Endothelial cell of umbilical vein (primary cell): ENCODE data around the gene ADARB2. TPM values are rescaled to one million over a fixed set of nuclear protein-coding genes. Genes with fewer than 3 reads are reported as not detected.

Experiments
- BruUV-seq: library from RNA; stranded (reverse); fragments of 400-500 nt; replicated peaks from 2 replicates; lab custom pipeline; 2021; lab: Mats Ljungman, UMichigan
- CTCF ChIA-PET: fragments of 300-600, 350-600 bp; sonication (Branson Sonifier 250); formaldehyde crosslinking; loops from one replicate; lab custom pipeline; 2021; ENCODE audit warnings: antibody characterized with exemption, inconsistent platforms; lab: Charles Lee
- POLR2A ChIA-PET: fragments of 300-600, 350-600 bp; sonication (Branson Sonifier 250); formaldehyde crosslinking; loops from one replicate; lab custom pipeline; 2021; ENCODE audit warnings: antibody characterized with exemption, inconsistent platforms; lab: Charles Lee
- DNase-seq: peaks from one replicate; pipeline ENCODE4 v3.0.0-alpha.2; 2011; ENCODE audit warnings: low read depth, low spot score
- FAIRE-seq: peaks from 2 replicates; lab custom pipeline; 2011; peaks lifted over from hg19 to GRCh38; lab: Jason Lieb, UNC
- H2AFZ ChIP-seq: 2 replicates; pipeline ENCODE4 v1.6.0; 2012; ENCODE audit warnings: low read depth, low read length, control low read depth, inconsistent platforms
- H3K27ac ChIP-seq: 2 replicates; pipeline ENCODE4 v1.5.1; 2011; ENCODE audit warnings: low read depth, mild to moderate bottlenecking, control low read depth, low read length, moderate library complexity; ENCODE audit not compliant: insufficient read depth
- H3K27me3 ChIP-seq, 2 experiments: 2 replicates each; pipeline versions ENCODE4 v1.6.0 to v1.6.1; 2011; ENCODE audit warnings: low read length in 2 of 2, mixed read lengths in 1 of 2; ENCODE audit not compliant: control insufficient read depth in 2 of 2, insufficient read depth in 2 of 2
- H3K36me3 ChIP-seq, 2 experiments: 2 replicates in 1 of 2; 3 replicates in 1 of 2; pipeline ENCODE4 v1.5.1; 2011; ENCODE audit warnings: low read length in 2 of 2, mild to moderate bottlenecking in 1 of 2, moderate library complexity in 1 of 2; ENCODE audit not compliant: control insufficient read depth in 2 of 2, insufficient read depth in 2 of 2; ENCODE audit errors: extremely low read depth in 1 of 2
- H3K4me1 ChIP-seq: 3 replicates; pipeline ENCODE4 v1.5.1; 2011; ENCODE audit warnings: mild to moderate bottlenecking, low read length; ENCODE audit not compliant: control insufficient read depth, insufficient read depth; ENCODE audit errors: extremely low read depth
- H3K4me2 ChIP-seq: 2 replicates; pipeline ENCODE4 v1.6.1; 2011; ENCODE audit warnings: low read length, control low read depth, mixed read lengths; ENCODE audit not compliant: insufficient read depth
- H3K4me3 ChIP-seq, 3 experiments: fragments of 200-600 bp in 1 of 3; sonication (generic), shearing (Covaris generic) in 1 of 3; replicated peaks in 1 of 3; 2 replicates each; pipeline ENCODE4 v1.5.1; 2011 to 2016; ENCODE audit warnings: control low read depth in 3 of 3, low read length in 3 of 3, mild to moderate bottlenecking in 2 of 3, inconsistent platforms in 1 of 3, low read depth in 1 of 3, moderate library complexity in 1 of 3; ENCODE audit not compliant: insufficient read depth in 1 of 3
- H3K79me2 ChIP-seq: 2 replicates; pipeline ENCODE4 v1.6.0; 2012; ENCODE audit warnings: low read length, inconsistent platforms; ENCODE audit not compliant: control insufficient read depth, insufficient read depth
- H3K9ac ChIP-seq: replicated peaks from 2 replicates; pipeline ENCODE3; 2011; ENCODE audit warnings: low read length, control low read depth; ENCODE audit not compliant: insufficient read depth; ENCODE audit errors: extremely low read depth
- H3K9me1 ChIP-seq: replicated peaks from 3 replicates; pipeline ENCODE4 v1.6.0; 2011; ENCODE audit warnings: mild to moderate bottlenecking, low read length; ENCODE audit not compliant: control insufficient read depth, insufficient read depth; ENCODE audit errors: extremely low read depth
- H3K9me3 ChIP-seq: replicated peaks from 2 replicates; pipeline ENCODE4 v1.5.1; 2012; ENCODE audit warnings: low read length, inconsistent platforms; ENCODE audit not compliant: control insufficient read depth, insufficient read depth
- H4K20me1 ChIP-seq: replicated peaks from 2 replicates; pipeline ENCODE3; 2011; ENCODE audit warnings: mild to moderate bottlenecking, low read length; ENCODE audit not compliant: control insufficient read depth, insufficient read depth; ENCODE audit errors: extremely low read depth
- EZH2 ChIP-seq: IDR thresholded peaks from 2 replicates; pipeline ENCODE4 v1.6.1; 2012; ENCODE audit warnings: borderline replicate concordance, low read depth, mild to moderate bottlenecking, moderate library complexity, low read length, inconsistent platforms; ENCODE audit not compliant: severe bottlenecking
- FOS ChIP-seq: IDR thresholded peaks from 2 replicates; pipeline ENCODE4 v1.6.1; 2011; ENCODE audit warnings: mild to moderate bottlenecking, low read length, moderate library complexity, borderline replicate concordance; ENCODE audit not compliant: insufficient read depth
- GATA2 ChIP-seq: IDR thresholded peaks from 2 replicates; pipeline ENCODE4 v1.7.0; 2011; ENCODE audit warnings: low read depth, mild to moderate bottlenecking, moderate library complexity, mixed read lengths, low read length; ENCODE audit not compliant: insufficient read length, insufficient read depth
- JUN ChIP-seq: IDR thresholded peaks from 2 replicates; pipeline ENCODE4 v1.6.1; 2011; ENCODE audit warnings: borderline replicate concordance, low read depth; ENCODE audit not compliant: insufficient read length, insufficient read depth
- MYC ChIP-seq: IDR thresholded peaks from one replicate; pipeline ENCODE4 v1.6.1; 2011; ENCODE audit warnings: mild to moderate bottlenecking, low read depth, low read length
- POLR2A ChIP-seq: IDR thresholded peaks from 2 replicates; pipeline ENCODE4 v1.6.1; 2012; ENCODE audit warnings: low read depth, mild to moderate bottlenecking, control low read depth, low read length
- POLR2AphosphoS5 ChIP-seq: IDR thresholded peaks from 2 replicates; pipeline ENCODE4 v1.6.1; 2012; ENCODE audit warnings: low read depth, mild to moderate bottlenecking, control low read depth, low read length, moderate library complexity; ENCODE audit not compliant: insufficient read depth
- dilution Hi-C: fragments of 300-500 bp; cut with MboI; formaldehyde crosslinking; loops from one replicate; pipeline ENCODE4 v1.15.0; 2019; ENCODE audit warnings: low sequenced_read_pairs; ENCODE audit not compliant: extremely low pct_ligation_motif_present
- intact Hi-C: fragments of 100-400 bp; cut with micrococcal nuclease; formaldehyde crosslinking; loops from one replicate; pipeline ENCODE4 v1.10.0; 2022
- polyA plus RNA-seq, 4 experiments: library from polyadenylated mRNA; depleted of rRNA in 3 of 4; stranded (reverse) in 3 of 4; unstranded in 1 of 4; fragments of >200 nt; gene quantifications; 2 replicates each; pipeline versions ENCODE4 v1.2.1 to v1.2.3, GENCODE V29; 2011 to 2012; ENCODE audit warnings: missing spikeins in 1 of 4
- total RNA-seq: library from RNA; stranded (reverse); gene quantifications from 2 replicates; pipeline ENCODE4 v1.2.3, GENCODE V29; 2021
- TF ChIP-seq, protein P1 (sequence below): IDR thresholded peaks from 2 replicates; pipeline ENCODE4 v1.6.1; 2011; ENCODE audit not compliant: insufficient read depth, insufficient read length
- TF ChIP-seq, protein P2 (sequence below), 2 donors: IDR thresholded peaks; 1 replicate in 1 of 2; 2 replicates in 1 of 2; pipeline ENCODE4 v1.5.1; 2011; ENCODE audit warnings: low read length in 2 of 2, mild to moderate bottlenecking in 2 of 2, moderate library complexity in 2 of 2, control low read depth in 1 of 2, inconsistent platforms in 1 of 2, low read depth in 1 of 2; ENCODE audit not compliant: insufficient read depth in 1 of 2; ENCODE audit errors: extremely low read depth in 1 of 2

Gene ADARB2
- total and polyA plus RNA-seq, 2 donors (not counting 3 experiments of a cell fraction or from before 2014, with no cell fraction given) = not detected

DNA sequence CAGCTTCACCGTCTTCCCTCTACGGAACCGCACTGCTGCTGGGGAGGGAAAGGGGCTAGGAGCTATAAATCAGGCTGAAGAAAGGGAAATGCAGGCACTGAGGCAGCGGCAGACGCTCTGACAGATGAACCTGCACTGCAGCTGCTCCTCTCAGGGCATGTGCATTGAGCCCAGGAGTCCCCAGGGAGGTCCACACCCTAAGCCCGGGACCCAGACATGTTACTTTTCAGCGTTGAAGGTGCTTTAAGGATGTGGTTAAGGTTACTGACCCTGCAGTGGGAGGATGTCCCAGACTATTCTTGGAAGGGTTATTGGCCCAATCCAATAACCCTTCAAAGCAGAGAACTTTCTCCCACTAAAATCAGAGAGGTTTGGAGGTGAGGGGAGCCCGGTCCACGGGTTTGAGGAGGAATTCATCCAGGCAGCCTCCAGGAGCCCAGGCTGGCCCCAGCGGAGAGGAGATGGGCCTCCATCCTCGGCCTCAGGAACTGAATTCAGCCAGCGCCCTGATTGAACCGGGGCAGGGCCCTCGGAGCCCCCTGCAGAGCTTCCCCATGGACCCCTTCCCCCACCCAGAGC is 75.4 kb downstream of the ADARB2 start:
- no peak for FAIRE-seq
- Histone ChIP-seq H3K36me3 (no peaks in the 10 kb centered on the region), H3K4me3 (no peak overlapping the region), H3K9me3 (peaks cover 8% of the 10 kb centered on the region), H3K4me1 (no peaks in the 10 kb centered on the region), H2AFZ (no peak overlapping the region), H3K27ac (no peak overlapping the region), H3K9ac (no peak overlapping the region), H3K27me3 (no peaks in the 10 kb centered on the region), H3K9me1 (no peaks in the 10 kb centered on the region), H3K4me2 (no peak overlapping the region), H3K79me2 (no peaks in the 10 kb centered on the region), H4K20me1 (no peaks in the 10 kb centered on the region)
- no peak for DNase-seq
- dilution Hi-C loops (no loop called here), intact Hi-C loops (no loop called here)
- ChIA-PET POLR2A (no interaction called here), CTCF (no interaction called here)
- BruUV-seq = no TSS peak
- TF ChIP-seq POLR2AphosphoS5 = no peak
- no peak for TF ChIP-seq EZH2
- TF ChIP-seq, protein P1, sequence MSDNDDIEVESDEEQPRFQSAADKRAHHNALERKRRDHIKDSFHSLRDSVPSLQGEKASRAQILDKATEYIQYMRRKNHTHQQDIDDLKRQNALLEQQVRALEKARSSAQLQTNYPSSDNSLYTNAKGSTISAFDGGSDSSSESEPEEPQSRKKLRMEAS = no peak
- no peak for TF ChIP-seq POLR2A
- no peak for TF ChIP-seq GATA2
- no peak for TF ChIP-seq MYC
- TF ChIP-seq FOS = no peak
- TF ChIP-seq, protein P2, sequence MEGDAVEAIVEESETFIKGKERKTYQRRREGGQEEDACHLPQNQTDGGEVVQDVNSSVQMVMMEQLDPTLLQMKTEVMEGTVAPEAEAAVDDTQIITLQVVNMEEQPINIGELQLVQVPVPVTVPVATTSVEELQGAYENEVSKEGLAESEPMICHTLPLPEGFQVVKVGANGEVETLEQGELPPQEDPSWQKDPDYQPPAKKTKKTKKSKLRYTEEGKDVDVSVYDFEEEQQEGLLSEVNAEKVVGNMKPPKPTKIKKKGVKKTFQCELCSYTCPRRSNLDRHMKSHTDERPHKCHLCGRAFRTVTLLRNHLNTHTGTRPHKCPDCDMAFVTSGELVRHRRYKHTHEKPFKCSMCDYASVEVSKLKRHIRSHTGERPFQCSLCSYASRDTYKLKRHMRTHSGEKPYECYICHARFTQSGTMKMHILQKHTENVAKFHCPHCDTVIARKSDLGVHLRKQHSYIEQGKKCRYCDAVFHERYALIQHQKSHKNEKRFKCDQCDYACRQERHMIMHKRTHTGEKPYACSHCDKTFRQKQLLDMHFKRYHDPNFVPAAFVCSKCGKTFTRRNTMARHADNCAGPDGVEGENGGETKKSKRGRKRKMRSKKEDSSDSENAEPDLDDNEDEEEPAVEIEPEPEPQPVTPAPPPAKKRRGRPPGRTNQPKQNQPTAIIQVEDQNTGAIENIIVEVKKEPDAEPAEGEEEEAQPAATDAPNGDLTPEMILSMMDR (IDR thresholded peaks at IDR 0.05; ENCODE audit: extremely low read depth in 1 of 2, insufficient read depth in 1 of 2, low read depth in 1 of 2, low read length in 2 of 2) = no peak
- TF ChIP-seq JUN = no peak
